ENCODE results near the gene ATF4.

The ATF4 gene

GRCh38 chr22:39535831-39536449 lies 15.6 kb downstream of the ATF4 start:
- Mint-ChIP-seq H3K4me1 (peaks cover 32% of the 10 kb centered on the region), H3K27me3 (ENCODE audit: low read depth, poor library complexity) (no peaks in the 10 kb centered on the region), H3K9me3 (no peaks in the 10 kb centered on the region), H3K4me3 (no peak overlapping the region), H3K36me3 (ENCODE audit: low read depth) (peaks cover 8% of the 10 kb centered on the region), H3K27ac (no peak overlapping the region)
- TF ChIP-seq, protein P1, sequence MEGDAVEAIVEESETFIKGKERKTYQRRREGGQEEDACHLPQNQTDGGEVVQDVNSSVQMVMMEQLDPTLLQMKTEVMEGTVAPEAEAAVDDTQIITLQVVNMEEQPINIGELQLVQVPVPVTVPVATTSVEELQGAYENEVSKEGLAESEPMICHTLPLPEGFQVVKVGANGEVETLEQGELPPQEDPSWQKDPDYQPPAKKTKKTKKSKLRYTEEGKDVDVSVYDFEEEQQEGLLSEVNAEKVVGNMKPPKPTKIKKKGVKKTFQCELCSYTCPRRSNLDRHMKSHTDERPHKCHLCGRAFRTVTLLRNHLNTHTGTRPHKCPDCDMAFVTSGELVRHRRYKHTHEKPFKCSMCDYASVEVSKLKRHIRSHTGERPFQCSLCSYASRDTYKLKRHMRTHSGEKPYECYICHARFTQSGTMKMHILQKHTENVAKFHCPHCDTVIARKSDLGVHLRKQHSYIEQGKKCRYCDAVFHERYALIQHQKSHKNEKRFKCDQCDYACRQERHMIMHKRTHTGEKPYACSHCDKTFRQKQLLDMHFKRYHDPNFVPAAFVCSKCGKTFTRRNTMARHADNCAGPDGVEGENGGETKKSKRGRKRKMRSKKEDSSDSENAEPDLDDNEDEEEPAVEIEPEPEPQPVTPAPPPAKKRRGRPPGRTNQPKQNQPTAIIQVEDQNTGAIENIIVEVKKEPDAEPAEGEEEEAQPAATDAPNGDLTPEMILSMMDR (IDR thresholded peaks at IDR 0.05): no peak
- no peak for DNase-seq

- H3K27me3 Mint-ChIP-seq (ENCODE audit: low read depth, poor library complexity): no peaks in the 10 kb centered on the region
- H3K4me3 Mint-ChIP-seq: no peak overlapping the region
- peaks cover 24% of the 10 kb centered on the region for H3K4me1 Mint-ChIP-seq
- TF ChIP-seq, protein P1 (IDR thresholded peaks at IDR 0.05): no peak
- no peaks in the 10 kb centered on the region for H3K36me3 Mint-ChIP-seq (ENCODE audit: low read depth)
- H3K9me3 Mint-ChIP-seq: no peaks in the 10 kb centered on the region
- DNase-seq: no peak
- no peak overlapping the region for H3K27ac Mint-ChIP-seq
These were observed 16.3 kb downstream of the ATF4 start for GRCh38 chr22:39536711-39537110.

DNA sequence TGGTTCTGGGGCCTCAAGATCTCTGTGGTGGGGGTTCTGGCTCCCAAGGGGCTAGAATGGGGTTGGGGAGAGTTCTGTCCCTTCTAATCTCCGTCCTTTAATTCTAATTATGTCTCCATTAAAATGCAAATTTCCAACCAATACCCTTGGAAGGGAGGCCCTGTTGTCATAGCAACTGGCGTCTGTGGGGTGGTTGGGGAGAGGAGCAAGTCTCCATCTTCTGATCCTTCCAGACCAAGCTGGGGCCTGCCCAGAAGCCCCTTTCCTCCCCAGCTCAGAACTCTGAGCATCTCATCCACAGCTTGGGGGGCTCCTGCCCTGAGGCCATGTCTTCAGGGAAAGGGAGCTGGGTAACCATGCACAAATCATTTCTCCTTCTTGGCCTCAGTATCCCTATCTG lies 17.6 kb downstream of the ATF4 start:
- H3K27me3 Mint-ChIP-seq (ENCODE audit: low read depth, poor library complexity): no peaks in the 10 kb centered on the region
- TF ChIP-seq, protein P1 (IDR thresholded peaks at IDR 0.05): no peak
- no peak overlapping the region for H3K27ac Mint-ChIP-seq
- H3K4me1 Mint-ChIP-seq: peaks cover 16% of the 10 kb centered on the region
- no peaks in the 10 kb centered on the region for H3K36me3 Mint-ChIP-seq (ENCODE audit: low read depth)
- H3K9me3 Mint-ChIP-seq: no peaks in the 10 kb centered on the region
- no peak overlapping the region for H3K4me3 Mint-ChIP-seq
- no peak for DNase-seq

DNA sequence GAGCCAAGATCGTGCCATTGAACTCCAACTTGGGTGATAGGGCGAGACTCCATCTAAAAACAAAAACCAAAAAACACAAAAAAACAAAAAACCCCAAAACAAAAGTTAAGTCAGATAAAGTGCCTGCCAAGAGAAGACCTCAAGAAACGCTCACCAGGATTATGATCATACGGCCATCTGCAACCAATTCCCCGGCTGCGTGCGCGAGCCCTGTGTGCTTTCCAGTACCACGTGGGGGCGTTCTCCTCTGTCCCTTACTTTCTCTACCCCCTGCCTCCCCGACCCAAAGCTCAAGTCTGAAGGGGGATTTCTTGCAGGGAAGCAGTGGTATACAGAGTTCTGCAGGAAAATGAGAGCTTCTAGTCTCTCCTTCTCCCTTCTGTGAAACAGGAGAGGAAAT lies 22.7 kb downstream of the ATF4 start:
- TF ChIP-seq, protein P1 (IDR thresholded peaks at IDR 0.05): peak; percentile 49
- H3K9me3 Mint-ChIP-seq: no peaks in the 10 kb centered on the region
- peak; percentile 57 for DNase-seq
- peaks cover 21% of the 10 kb centered on the region for H3K27me3 Mint-ChIP-seq (ENCODE audit: low read depth, poor library complexity)
- H3K36me3 Mint-ChIP-seq (ENCODE audit: low read depth): no peaks in the 10 kb centered on the region
- H3K4me3 Mint-ChIP-seq: no peak overlapping the region
- peaks cover 20% of the 10 kb centered on the region for H3K4me1 Mint-ChIP-seq
- no peak overlapping the region for H3K27ac Mint-ChIP-seq

GRCh38 chr22:39545386-39546365 lies 25.3 kb downstream of the ATF4 start:
- peak; percentile 96 for DNase-seq
- H3K9me3 Mint-ChIP-seq: no peaks in the 10 kb centered on the region
- H3K36me3 Mint-ChIP-seq (ENCODE audit: low read depth): no peaks in the 10 kb centered on the region
- H3K4me1 Mint-ChIP-seq: peaks cover 20% of the 10 kb centered on the region
- no peak overlapping the region for H3K27ac Mint-ChIP-seq
- H3K27me3 Mint-ChIP-seq (ENCODE audit: low read depth, poor library complexity): peaks cover 32% of the 10 kb centered on the region
- H3K4me3 Mint-ChIP-seq: no peak overlapping the region
- TF ChIP-seq, protein P1 (IDR thresholded peaks at IDR 0.05): no peak

Data from nephron progenitor cell (in vitro differentiated cells).